Activated naive CD8-positive, alpha-beta T cell treated with anti-CD3 and anti-CD28 coated beads for 36 hours (primary cell): ENCODE results near the gene GYPC. TPM values are rescaled to one million over a fixed set of nuclear protein-coding genes. Genes with fewer than 3 reads are reported as not detected.
A peak's percentile ranks its signal among the peaks of the same experiment; 100 is the strongest.
"Not testable (repeated sequence)": the region's sequence is repeated elsewhere in the genome, so short reads cannot be mapped to it uniquely, and the experiment has no call there.

Experiments used
- DNase-seq: peaks from one replicate; pipeline ENCODE4 v3.0.0; 2021
- H3K27ac Mint-ChIP-seq: one replicate; pipeline ENCODE4 v1.8.0; 2022; ENCODE audit warnings: mild to moderate bottlenecking, moderate library complexity, mixed read lengths
- H3K27me3 Mint-ChIP-seq: one replicate; pipeline ENCODE4 v1.8.0; 2022; ENCODE audit warnings: mild to moderate bottlenecking, mixed read lengths
- H3K36me3 Mint-ChIP-seq: one replicate; pipeline ENCODE4 v1.8.0; 2021; ENCODE audit warnings: mild to moderate bottlenecking, mixed read lengths
- H3K4me1 Mint-ChIP-seq: one replicate; pipeline ENCODE4 v1.8.0; 2021; ENCODE audit warnings: mixed read lengths
- H3K4me3 Mint-ChIP-seq: one replicate; pipeline ENCODE4 v1.8.0; 2022; ENCODE audit warnings: mild to moderate bottlenecking, moderate library complexity, mixed read lengths
- H3K9me3 Mint-ChIP-seq: one replicate; pipeline ENCODE4 v1.8.0; 2022; ENCODE audit warnings: mixed read lengths
- total RNA-seq, 2 experiments: library from RNA; stranded (reverse); gene quantifications; one replicate each; pipeline ENCODE4 v1.2.3, GENCODE V29; 2021

The GYPC gene
- total RNA-seq, 2 experiments from 2014 or later = 171 to 179 TPM

DNA sequence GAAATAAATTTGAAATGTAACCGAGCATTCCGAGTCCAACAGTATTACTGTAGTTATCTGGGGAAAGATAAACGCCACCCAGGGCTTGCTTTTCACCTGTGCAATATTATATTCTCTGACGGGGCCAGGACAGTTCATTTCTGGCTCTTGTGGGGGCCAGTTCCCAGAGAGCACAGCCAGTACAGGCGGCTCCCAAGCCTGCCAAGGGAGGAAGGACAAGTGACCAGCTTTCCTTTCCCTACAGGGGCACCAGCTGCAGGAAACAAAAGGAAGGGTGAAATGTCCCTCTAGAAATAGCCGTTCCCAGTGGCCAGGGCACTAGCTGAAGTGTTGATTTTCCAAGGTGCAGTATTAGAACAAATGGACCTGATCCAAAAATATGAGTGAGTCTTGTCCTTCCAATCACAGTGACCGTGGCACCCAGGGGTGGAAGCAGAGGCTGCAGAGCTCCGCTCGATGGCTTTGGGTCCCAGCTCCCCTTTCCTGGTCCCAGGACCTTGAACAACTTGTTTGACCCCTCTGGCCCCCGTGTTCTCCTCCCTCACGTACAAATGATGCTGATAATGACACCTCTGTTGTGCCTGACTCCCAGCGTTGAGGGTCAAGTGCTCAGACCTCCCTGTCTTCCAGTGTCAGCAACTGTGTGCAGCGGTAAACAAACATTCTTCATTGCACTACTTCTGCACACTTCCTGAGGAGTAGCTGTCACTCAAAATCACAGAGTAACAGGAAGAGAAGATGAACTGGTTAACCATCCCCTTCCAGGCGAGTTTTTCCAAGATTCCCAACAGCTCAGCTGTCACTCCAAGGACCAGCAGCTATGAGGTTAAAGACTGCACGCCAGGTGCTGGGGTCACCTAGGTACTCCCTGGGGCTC, 40.9 kb downstream of the GYPC start:
- Mint-ChIP-seq H3K27ac (peak overlapping the region; percentile 20), H3K36me3 (peaks cover 77% of the 10 kb centered on the region), H3K9me3 (peaks cover 3% of the 10 kb centered on the region), H3K4me3 (no peak overlapping the region), H3K4me1 (peaks cover 2% of the 10 kb centered on the region), H3K27me3 (no peaks in the 10 kb centered on the region)
- DNase-seq = no peak

GRCh38 chr2:126698376-126698775, 42.4 kb downstream of the GYPC start:
- Mint-ChIP-seq H3K9me3 (no peaks in the 10 kb centered on the region), H3K27me3 (no peaks in the 10 kb centered on the region), H3K4me3 (no peak overlapping the region), H3K36me3 (peaks cover 66% of the 10 kb centered on the region), H3K27ac (peak overlapping the region; percentile 43), H3K4me1 (no peaks in the 10 kb centered on the region)
- DNase-seq = no peak

DNA sequence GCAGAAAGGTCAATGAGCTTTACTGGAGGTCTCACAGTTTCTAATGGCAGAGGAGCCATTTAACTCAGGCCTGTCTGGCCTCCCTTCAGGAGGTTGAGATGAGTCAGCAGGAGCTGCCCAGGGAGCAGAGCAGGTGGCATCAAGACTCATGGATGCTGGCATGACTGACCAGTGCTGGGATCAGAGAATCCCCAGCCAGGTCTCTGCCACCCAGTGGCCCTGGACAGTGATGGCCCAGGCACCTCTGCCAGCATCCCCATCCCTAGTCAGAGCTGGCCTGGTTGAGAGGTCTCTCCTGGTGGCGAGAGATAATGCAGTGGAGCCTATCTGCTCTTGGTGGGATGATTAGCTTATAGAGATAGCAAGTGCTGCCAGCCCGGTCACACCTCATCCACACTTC, 43.1 kb downstream of the GYPC start:
- peaks cover 59% of the 10 kb centered on the region for H3K36me3 Mint-ChIP-seq
- H3K9me3 Mint-ChIP-seq = no peaks in the 10 kb centered on the region
- no peak for DNase-seq

GRCh38 chr2:126699716-126700581, 44.0 kb downstream of the GYPC start:
- no peaks in the 10 kb centered on the region for H3K9me3 Mint-ChIP-seq
- DNase-seq = no peak
- H3K4me3 Mint-ChIP-seq = no peak overlapping the region
- no peaks in the 10 kb centered on the region for H3K27me3 Mint-ChIP-seq
- H3K4me1 Mint-ChIP-seq = no peaks in the 10 kb centered on the region
- H3K36me3 Mint-ChIP-seq = peaks cover 54% of the 10 kb centered on the region
- H3K27ac Mint-ChIP-seq = no peak overlapping the region

More for the DNA sequence above, 43.1 kb downstream of the GYPC start:
- Mint-ChIP-seq H3K4me1 (no peaks in the 10 kb centered on the region), H3K27ac (no peak overlapping the region), H3K4me3 (no peak overlapping the region), H3K27me3 (no peaks in the 10 kb centered on the region)

DNA sequence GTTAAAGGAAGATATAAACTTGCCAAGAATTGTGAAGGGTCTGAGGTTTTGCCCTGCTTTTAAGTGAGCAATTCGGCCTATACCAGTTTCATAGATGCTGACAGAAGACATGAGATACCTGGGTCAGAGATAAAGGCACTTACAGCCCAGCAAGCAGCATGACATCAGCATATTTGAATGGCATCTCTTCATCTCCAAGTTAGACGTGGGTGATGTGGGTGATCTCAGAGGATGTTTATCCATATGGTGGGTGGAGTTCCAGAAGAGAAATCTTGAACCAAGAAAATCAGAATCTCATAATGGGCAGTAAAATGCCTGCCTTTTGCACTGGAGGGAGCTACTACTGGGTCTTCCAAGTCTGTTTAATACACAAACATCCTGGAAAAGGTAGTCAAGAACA, 44.7 kb downstream of the GYPC start:
- Mint-ChIP-seq H3K9me3 (no peaks in the 10 kb centered on the region), H3K27ac (no peak overlapping the region), H3K4me1 (no peaks in the 10 kb centered on the region), H3K36me3 (peaks cover 50% of the 10 kb centered on the region), H3K4me3 (no peak overlapping the region), H3K27me3 (no peaks in the 10 kb centered on the region)
- no peak for DNase-seq

DNA sequence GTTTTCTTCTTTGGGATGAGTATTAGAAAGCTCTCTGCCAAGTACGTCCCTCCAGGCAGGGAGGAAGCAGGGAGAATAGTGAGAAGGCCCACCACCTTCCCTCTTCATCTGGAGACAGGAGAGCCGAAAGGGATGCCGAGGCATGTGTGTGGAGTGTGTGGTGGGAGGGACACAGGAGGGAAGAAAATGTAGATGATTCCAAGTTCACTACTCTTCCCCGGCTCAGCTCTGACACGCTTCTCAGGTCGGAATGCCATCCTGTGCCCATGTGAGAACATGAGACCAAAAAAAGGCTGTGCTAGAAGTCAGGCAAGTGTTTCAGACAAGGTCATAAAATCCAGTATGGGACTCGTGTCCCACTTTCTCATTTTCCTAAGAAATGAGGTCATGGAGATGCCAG, 47.4 kb downstream of the GYPC start:
- no peaks in the 10 kb centered on the region for H3K9me3 Mint-ChIP-seq
- no peak overlapping the region for H3K4me3 Mint-ChIP-seq
- no peak for DNase-seq
- H3K4me1 Mint-ChIP-seq = no peaks in the 10 kb centered on the region
- H3K27me3 Mint-ChIP-seq = no peaks in the 10 kb centered on the region
- peaks cover 31% of the 10 kb centered on the region for H3K36me3 Mint-ChIP-seq
- no peak overlapping the region for H3K27ac Mint-ChIP-seq

DNA sequence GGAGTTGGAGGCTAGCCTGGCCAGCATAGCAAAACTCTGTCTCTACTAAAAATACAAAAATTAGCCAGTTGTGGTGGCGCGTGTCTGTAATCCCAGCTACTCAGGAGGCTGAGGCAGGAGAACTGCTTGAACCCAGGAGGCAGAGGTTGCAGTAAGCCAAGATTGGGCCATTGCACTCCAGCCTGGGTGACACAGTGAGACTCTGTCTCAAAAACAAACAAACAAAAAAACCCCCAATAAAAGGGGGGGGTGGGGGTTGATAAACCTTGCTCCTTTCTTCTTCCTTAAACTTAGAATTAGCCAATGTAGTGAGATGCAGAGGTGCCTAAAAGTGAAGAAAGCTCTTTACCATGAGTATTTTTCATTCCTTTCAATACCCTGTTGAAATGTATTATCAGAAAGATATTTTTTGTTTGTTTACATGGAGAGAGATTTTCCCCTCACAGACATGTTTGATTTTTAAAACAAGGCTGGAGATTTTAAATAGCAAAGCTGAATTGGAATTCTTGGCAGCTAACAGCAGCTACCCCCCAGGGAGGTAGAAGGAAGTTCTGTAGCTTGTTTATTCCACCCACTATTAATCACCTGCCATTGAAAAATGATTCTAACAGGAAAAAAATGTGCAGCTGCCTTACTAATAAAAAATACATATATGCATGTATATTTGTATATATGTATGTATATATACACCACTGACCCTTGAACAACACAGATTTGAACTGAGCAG, 48.6 kb downstream of the GYPC start:
- no peaks in the 10 kb centered on the region for H3K27me3 Mint-ChIP-seq
- peaks cover 18% of the 10 kb centered on the region for H3K36me3 Mint-ChIP-seq
- H3K9me3 Mint-ChIP-seq = no peaks in the 10 kb centered on the region
- no peak overlapping the region for H3K27ac Mint-ChIP-seq
- DNase-seq = no peak
- H3K4me1 Mint-ChIP-seq = no peaks in the 10 kb centered on the region
- H3K4me3 Mint-ChIP-seq = no peak overlapping the region

GRCh38 chr2:126707191-126707590, 51.2 kb downstream of the GYPC start:
- Mint-ChIP-seq H3K27ac (no peak overlapping the region), H3K27me3 (no peaks in the 10 kb centered on the region), H3K4me3 (no peak overlapping the region), H3K9me3 (peaks cover 1% of the 10 kb centered on the region), H3K36me3 (peaks cover 2% of the 10 kb centered on the region), H3K4me1 (no peaks in the 10 kb centered on the region)
- DNase-seq = no peak

- H3K27me3 Mint-ChIP-seq = no peaks in the 10 kb centered on the region
- DNase-seq = no peak
- no peak overlapping the region for H3K4me3 Mint-ChIP-seq
- H3K27ac Mint-ChIP-seq = no peak overlapping the region
- H3K4me1 Mint-ChIP-seq = no peaks in the 10 kb centered on the region
- H3K36me3 Mint-ChIP-seq = no peaks in the 10 kb centered on the region
- peaks cover 1% of the 10 kb centered on the region for H3K9me3 Mint-ChIP-seq
These were observed 52.0 kb downstream of the GYPC start for GRCh38 chr2:126707941-126708340.

- Mint-ChIP-seq H3K27me3 (no peaks in the 10 kb centered on the region), H3K9me3 (peaks cover 1% of the 10 kb centered on the region), H3K27ac (no peak overlapping the region), H3K4me3 (no peak overlapping the region), H3K36me3 (no peaks in the 10 kb centered on the region), H3K4me1 (no peaks in the 10 kb centered on the region)
- no peak for DNase-seq
These were observed 58.4 kb downstream of the GYPC start for GRCh38 chr2:126714191-126714965.

DNA sequence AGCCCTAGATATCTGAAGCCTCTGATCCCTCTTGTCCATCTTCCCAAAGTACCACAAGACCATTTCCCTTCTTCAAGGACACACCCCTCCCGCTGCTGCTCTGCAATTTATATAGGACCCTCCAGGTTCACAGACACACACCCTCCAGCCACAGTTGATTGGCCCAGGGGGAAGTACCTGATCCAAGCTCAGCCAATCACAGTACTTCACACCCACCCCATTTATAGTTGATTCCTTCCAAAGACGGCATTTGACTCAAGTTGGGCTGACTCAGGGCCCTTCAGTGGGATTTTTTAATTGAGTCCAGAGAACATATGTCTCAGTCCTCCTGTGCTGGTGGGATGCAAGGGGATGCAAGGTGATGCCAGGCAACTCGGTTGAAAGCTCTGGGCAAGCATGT, 59.2 kb downstream of the GYPC start:
- peaks cover under 1% of the 10 kb centered on the region for H3K9me3 Mint-ChIP-seq
- H3K27ac Mint-ChIP-seq = no peak overlapping the region
- no peaks in the 10 kb centered on the region for H3K4me1 Mint-ChIP-seq
- DNase-seq = no peak
- no peaks in the 10 kb centered on the region for H3K36me3 Mint-ChIP-seq
- no peaks in the 10 kb centered on the region for H3K27me3 Mint-ChIP-seq
- no peak overlapping the region for H3K4me3 Mint-ChIP-seq

- H3K27ac Mint-ChIP-seq = no peak overlapping the region
- H3K27me3 Mint-ChIP-seq = no peaks in the 10 kb centered on the region
- no peak for DNase-seq
- H3K4me3 Mint-ChIP-seq = no peak overlapping the region
- H3K4me1 Mint-ChIP-seq = no peaks in the 10 kb centered on the region
- H3K9me3 Mint-ChIP-seq = no peaks in the 10 kb centered on the region
- H3K36me3 Mint-ChIP-seq = no peaks in the 10 kb centered on the region
These were observed 59.8 kb downstream of the GYPC start for GRCh38 chr2:126715576-126716406.

GRCh38 chr2:126717277-126717676, 61.3 kb downstream of the GYPC start:
- H3K4me1 Mint-ChIP-seq, H3K27ac Mint-ChIP-seq, H3K27me3 Mint-ChIP-seq, H3K36me3 Mint-ChIP-seq, H3K9me3 Mint-ChIP-seq, DNase-seq, H3K4me3 Mint-ChIP-seq: not testable (repeated sequence)

- Mint-ChIP-seq H3K27me3 (no peaks in the 10 kb centered on the region), H3K4me1 (no peaks in the 10 kb centered on the region), H3K27ac (no peak overlapping the region), H3K36me3 (no peaks in the 10 kb centered on the region), H3K9me3 (no peaks in the 10 kb centered on the region), H3K4me3 (no peak overlapping the region)
- DNase-seq = no peak
These were observed 62.0 kb downstream of the GYPC start for GRCh38 chr2:126717928-126718327.
